Choroid plexus epithelial cell (primary cell): Measurements from ENCODE around the gene RBMS3.
"Not testable (repeated sequence)": the region's sequence is repeated elsewhere in the genome, so short reads cannot be mapped to it uniquely, and the experiment has no call there.

ENCODE experiments used
- DNase-seq: peaks from one replicate; pipeline ENCODE4 v3.0.0-alpha.2; 2010; ENCODE audit warnings: low read depth
- H3K4me3 ChIP-seq: 2 replicates; pipeline ENCODE4 v1.5.1; 2011; ENCODE audit warnings: low read depth, mild to moderate bottlenecking, control low read depth, low read length, moderate library complexity
- CTCF ChIP-seq: conservative IDR thresholded peaks from 2 replicates; pipeline ENCODE4 v1.5.1; 2011; ENCODE audit warnings: low read depth, mild to moderate bottlenecking, control low read depth, inconsistent platforms, low read length, moderate library complexity

RBMS3 gene

GRCh38 chr3:29382409-29382808, 101.5 kb downstream of the RBMS3 start:
- TF ChIP-seq CTCF, result no peak
- H3K4me3 ChIP-seq, result no peak overlapping the region
- peak; percentile 68 for DNase-seq

- DNase-seq, result no peak
- TF ChIP-seq CTCF, result no peak
- no peak overlapping the region for H3K4me3 ChIP-seq
Measured at GRCh38 chr3:29382845-29383244, 102.0 kb downstream of the RBMS3 start.

GRCh38 chr3:29384640-29385039, 103.8 kb downstream of the RBMS3 start:
- H3K4me3 ChIP-seq, result no peak overlapping the region
- no peak for TF ChIP-seq CTCF
- peak; percentile 79 for DNase-seq

GRCh38 chr3:29385046-29385830, 104.4 kb downstream of the RBMS3 start:
- DNase-seq, result peak; percentile 74
- no peak overlapping the region for H3K4me3 ChIP-seq
- TF ChIP-seq CTCF, result no peak

GRCh38 chr3:29389362-29389761, 108.5 kb downstream of the RBMS3 start:
- TF ChIP-seq CTCF, result no peak
- DNase-seq, result no peak
- no peak overlapping the region for H3K4me3 ChIP-seq

GRCh38 chr3:29392625-29393388, 111.9 kb downstream of the RBMS3 start:
- DNase-seq, result no peak
- no peak for TF ChIP-seq CTCF
- no peak overlapping the region for H3K4me3 ChIP-seq

GRCh38 chr3:29393946-29394345, 113.1 kb downstream of the RBMS3 start:
- DNase-seq, result peak; percentile 6
- H3K4me3 ChIP-seq, result not testable (repeated sequence)
